HG03045 (cell line): ENCODE measurements around the gene ZPLD1.

Experiments used
- ATAC-seq: cut with Tn5 transposase; IDR thresholded peaks from one replicate; pipeline ENCODE4 v1.9.1; 2021; ENCODE audit warnings: mild to moderate bottlenecking, moderate library complexity; ENCODE audit not compliant: unreplicated experiment

The ZPLD1 gene

GRCh38 chr3:102434715-102435114, at the start of gene ZPLD1:
TSS of gene ZPLD1 (plus strand) at chr3:102435015. CDS start at chr3:102438488, 3,473 bp downstream.
- no peak for ATAC-seq

DNA sequence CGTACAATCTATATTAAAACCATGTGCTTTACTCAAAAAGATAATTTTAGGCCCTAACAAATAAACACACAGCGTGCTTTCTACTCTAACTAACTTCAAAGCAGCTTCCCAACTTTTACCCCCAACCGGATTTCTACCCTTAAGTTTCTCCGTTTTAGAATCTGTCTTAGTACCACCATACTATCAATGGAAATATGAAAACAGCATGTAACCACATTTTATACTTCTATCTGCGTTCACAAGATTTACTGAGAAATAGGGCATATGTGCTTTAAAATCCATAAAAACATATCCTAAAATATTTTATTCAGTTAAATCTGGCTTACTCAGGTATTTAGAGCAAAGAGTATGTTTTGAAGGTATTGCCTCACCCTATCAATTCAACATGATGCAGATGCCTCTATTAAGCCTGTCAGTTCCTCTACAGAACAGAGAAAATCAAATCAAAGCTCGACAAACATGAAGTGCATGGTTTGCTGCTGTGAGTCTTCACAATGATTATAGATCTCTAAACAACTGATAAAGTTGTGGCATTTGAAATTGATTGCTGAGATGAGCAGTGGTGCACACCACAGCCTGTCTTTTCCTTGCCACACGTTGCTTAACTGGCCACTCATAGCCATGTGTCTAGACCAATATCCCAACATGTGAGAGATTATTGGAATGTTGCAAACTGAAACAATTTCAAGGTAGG, 44.5 kb upstream of the ZPLD1 start:
- no peak for ATAC-seq

DNA sequence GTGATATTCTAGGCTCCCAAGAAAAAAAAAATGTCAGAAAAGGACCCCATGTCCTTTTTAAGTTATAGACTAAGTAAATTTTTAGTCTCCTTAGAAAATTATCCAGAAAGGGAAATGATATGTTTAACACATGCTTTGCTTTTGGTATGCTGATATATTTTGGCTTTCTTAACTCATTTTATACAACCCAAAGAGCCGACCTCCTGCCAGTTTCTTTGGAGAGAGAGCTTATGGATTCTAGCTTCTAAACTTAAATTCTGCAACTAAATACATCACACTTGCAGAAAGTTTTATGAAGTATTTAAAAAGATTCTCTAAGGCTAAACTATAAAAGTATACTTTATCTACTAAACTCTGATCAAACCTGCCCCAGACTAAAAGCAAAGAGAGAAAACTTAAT, 43.9 kb upstream of the ZPLD1 start:
- ATAC-seq = no peak

DNA sequence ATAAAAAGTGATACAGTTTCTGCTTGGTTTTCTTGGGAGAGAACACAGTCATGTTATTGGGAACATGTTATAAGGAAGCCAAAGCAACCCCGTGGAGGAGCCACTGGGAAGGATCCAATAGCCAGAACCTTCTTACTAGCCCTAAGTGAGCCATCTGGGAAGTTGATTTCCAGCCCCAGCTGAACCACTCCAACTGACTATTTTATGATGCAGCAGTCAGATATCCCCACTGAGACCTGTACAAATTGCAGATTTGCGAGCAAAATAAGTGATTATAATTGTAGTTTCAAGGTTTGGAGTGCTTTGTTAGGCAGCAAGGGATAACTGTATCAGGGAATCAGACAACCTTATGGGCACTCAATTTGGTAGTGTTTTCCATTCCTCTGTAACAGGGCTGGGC, 43.3 kb upstream of the ZPLD1 start:
- ATAC-seq = no peak

DNA sequence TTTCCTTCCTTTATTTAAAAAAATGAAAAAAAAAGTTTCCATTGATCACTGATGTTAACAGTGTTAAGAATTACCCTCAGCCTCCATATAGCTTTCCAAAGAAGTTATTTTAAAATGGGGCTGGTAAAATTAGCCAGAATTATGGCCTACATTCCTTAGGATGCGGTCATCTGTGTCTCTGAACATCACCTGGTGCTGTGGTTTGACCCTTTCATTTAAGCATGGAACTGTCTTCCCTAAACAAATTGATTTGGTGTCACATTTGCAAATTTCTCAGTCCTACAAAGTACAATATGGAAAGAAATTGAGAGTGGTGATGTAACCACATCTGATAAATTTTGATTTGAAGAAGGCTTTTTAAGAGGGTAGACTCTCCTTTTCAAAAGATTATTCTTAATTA, 40.3 kb upstream of the ZPLD1 start:
- ATAC-seq = no peak

GRCh38 chr3:102398176-102398575, 36.6 kb upstream of the ZPLD1 start:
- no peak for ATAC-seq

DNA sequence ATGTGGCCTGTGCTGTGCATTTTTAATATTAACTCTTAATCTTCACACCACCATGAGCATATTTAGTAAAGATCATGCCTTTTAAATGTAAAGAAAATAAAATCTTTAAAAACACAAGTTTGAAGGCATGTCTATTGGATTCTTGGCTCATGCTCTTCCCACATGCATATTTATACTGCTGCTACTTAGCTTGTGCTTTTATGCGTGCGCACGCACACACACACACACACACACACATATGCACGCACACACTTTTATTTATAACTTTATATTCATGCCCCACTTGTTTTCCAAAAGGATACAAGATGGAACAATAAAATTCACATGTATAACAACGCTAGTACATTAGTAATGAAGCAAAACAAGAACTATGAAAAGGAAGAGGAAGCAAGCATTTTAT, 36.1 kb upstream of the ZPLD1 start:
- no peak for ATAC-seq

DNA sequence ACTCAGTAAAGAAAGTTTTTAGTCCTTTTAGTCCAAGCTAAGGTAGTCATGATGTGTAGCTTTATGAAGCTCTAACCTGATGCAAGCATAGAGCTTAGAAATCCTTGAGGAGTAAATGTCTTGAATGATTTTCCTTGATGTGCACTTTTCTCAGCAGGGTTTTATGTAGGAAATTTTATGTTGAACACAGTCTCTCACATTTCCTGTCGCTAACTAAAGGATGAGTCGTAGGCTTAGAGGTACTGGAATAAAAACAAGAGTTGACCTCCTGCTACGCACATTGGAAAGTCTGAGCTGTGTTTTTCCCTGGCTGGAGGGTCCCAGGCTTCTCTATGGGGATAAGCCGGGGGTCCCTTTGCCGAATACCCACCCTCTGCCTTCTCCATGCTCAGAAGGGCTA, 34.7 kb upstream of the ZPLD1 start:
- ATAC-seq = no peak

- ATAC-seq = no peak
These were observed 34.0 kb upstream of the ZPLD1 start for GRCh38 chr3:102400766-102401165.

- ATAC-seq = no peak
These were observed 24.2 kb upstream of the ZPLD1 start for GRCh38 chr3:102410616-102411015.

DNA sequence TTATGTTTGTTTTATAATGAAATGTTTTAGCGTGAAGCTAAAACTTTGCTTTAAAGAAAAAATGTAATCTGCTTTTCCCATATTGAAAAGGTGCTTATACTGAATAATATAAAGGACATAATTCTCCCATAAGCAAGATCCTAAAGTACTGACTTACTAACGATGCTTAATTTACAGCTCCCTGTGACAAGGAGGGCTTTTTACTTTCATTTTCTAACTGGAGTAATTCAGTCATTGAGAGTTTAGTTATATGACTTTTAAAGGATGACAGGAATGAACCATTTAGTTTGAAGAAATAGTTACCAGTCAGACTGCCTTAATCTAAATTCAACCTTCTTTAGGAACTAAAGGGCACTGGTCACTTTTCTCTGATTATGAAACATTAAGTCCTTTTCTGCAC, 19.3 kb upstream of the ZPLD1 start:
- peak; percentile 56 for ATAC-seq

- no peak for ATAC-seq
These were observed 15.0 kb upstream of the ZPLD1 start for GRCh38 chr3:102419786-102420185.

GRCh38 chr3:102441832-102442231, 7.0 kb downstream of the ZPLD1 start:
- ATAC-seq = no peak

- ATAC-seq = no peak
These were observed 8.2 kb downstream of the ZPLD1 start for GRCh38 chr3:102443021-102443420.

DNA sequence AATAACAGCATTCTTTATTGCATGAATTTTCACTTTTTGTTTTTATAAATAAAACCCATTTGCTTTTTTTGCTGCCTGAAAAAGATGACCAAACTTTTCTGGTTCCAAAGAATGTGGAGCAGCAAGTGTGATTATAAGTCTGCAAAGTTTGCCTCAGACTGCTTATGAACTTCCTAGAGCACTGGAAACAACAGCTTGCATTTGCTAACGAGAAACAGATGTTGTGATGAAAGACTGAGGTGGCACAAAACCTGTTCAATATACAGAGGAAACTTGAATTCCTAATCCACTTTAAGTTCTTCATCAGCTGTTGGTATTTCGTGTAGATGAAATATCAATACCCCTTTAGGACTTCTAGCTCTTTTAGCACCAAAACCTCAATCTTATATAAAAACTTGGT, 9.3 kb downstream of the ZPLD1 start:
- no peak for ATAC-seq

GRCh38 chr3:102447272-102447671, 12.5 kb downstream of the ZPLD1 start:
- no peak for ATAC-seq

- ATAC-seq = no peak
These were observed 14.5 kb downstream of the ZPLD1 start for GRCh38 chr3:102449341-102449740.

DNA sequence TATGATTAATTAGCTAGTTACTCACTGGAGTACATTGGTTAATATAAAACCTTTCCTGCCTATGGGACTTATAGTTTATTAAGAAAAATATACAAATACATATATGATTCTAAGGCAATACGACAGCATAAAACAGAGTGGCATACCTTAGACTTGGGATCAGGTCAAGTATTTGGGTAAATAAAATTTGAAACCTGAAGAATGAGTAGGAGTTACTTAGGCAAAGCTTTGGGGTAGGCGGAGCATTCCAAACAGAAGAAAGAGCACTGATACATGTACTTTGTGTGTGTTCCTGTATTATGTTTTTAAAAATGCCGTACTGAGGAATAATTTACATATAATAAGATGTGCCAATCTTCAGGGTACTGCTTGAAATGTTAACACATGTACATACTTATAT, 15.1 kb downstream of the ZPLD1 start:
- no peak for ATAC-seq

GRCh38 chr3:102450976-102451375, 16.2 kb downstream of the ZPLD1 start:
- no peak for ATAC-seq

GRCh38 chr3:102451543-102451942, 16.7 kb downstream of the ZPLD1 start:
- no peak for ATAC-seq

GRCh38 chr3:102454181-102454580, 19.4 kb downstream of the ZPLD1 start:
- ATAC-seq = no peak

- ATAC-seq = no peak
These were observed 22.8 kb downstream of the ZPLD1 start for GRCh38 chr3:102457644-102458043.

- ATAC-seq = no peak
These were observed 25.8 kb downstream of the ZPLD1 start for GRCh38 chr3:102460579-102460978.
